Measurements from ENCODE around the gene VPS35L. TPM values are rescaled to one million over a fixed set of nuclear protein-coding genes. Genes with fewer than 3 reads are reported as not detected.

VPS35L gene
- total and polyA plus RNA-seq, 8 donors = 15.2 to 205 (median 29.7) TPM

- no peak overlapping the region for H3K4me3 ChIP-seq
- H3K9me3 ChIP-seq = no peaks in the 10 kb centered on the region
- H3K27me3 ChIP-seq = no peaks in the 10 kb centered on the region
- TF ChIP-seq EP300 (IDR thresholded peaks at IDR 0.05) (no peak), CTCF (IDR thresholded peaks at IDR 0.05) (no peak), POLR2AphosphoS5 (IDR thresholded peaks at IDR 0.05) (no peak)
- DNase-seq = no peak
- no peak overlapping the region for H3K27ac ChIP-seq
- H3K36me3 ChIP-seq = peaks cover 20 to 64% (median 49%) of the 10 kb centered on the region in 4 donors
- intact Hi-C loops (cut with DNase I; ENCODE audit: low total_unique reads) = no loop called here
- peaks cover 0 to 11% (median 4%) of the 10 kb centered on the region in 4 donors for H3K4me1 ChIP-seq
- 25 to 42% (median 32%) methylated on average over 3 of the region's 3 CpGs for WGBS, 5 donors
Observed at GRCh38 chr16:19666477-19666876, 111.0 kb downstream of the VPS35L start.

- intact Hi-C loops (cut with DNase I; ENCODE audit: low total_unique reads) = no loop called here
- peaks cover 20 to 97% (median 76%) of the 10 kb centered on the region in 4 donors for H3K36me3 ChIP-seq
- TF ChIP-seq EP300 (IDR thresholded peaks at IDR 0.05) = no peak
- no peak for TF ChIP-seq POLR2AphosphoS5 (IDR thresholded peaks at IDR 0.05)
- no peak for TF ChIP-seq POLR2A (IDR thresholded peaks at IDR 0.05)
- no peak for TF ChIP-seq CTCF (IDR thresholded peaks at IDR 0.05)
- H3K27ac ChIP-seq = no peak overlapping the region
- no peak for DNase-seq
- H3K4me3 ChIP-seq = no peak overlapping the region
- H3K4me1 ChIP-seq = no peaks in the 10 kb centered on the region
- no peaks in the 10 kb centered on the region for H3K27me3 ChIP-seq
- WGBS, 5 donors = 94 to 99% (median 98%) methylated on average over 4 of the region's 4 CpGs
- no peaks in the 10 kb centered on the region for H3K9me3 ChIP-seq
Observed at GRCh38 chr16:19672378-19672777, 116.9 kb downstream of the VPS35L start.

GRCh38 chr16:19674485-19674884 is 119.0 kb downstream of the VPS35L start:
- Histone ChIP-seq H3K27me3 (no peaks in the 10 kb centered on the region), H3K36me3 (peaks cover 14 to 87% (median 63%) of the 10 kb centered on the region in 4 donors), H3K9me3 (no peaks in the 10 kb centered on the region), H3K27ac (no peak overlapping the region), H3K4me1 (no peaks in the 10 kb centered on the region), H3K4me3 (no peak overlapping the region)
- DNase-seq = no peak
- WGBS, 5 donors = 95 to 99% (median 97%) methylated on average over 5 of the region's 5 CpGs
- intact Hi-C loops (cut with DNase I; ENCODE audit: low total_unique reads) = no loop called here
- TF ChIP-seq POLR2AphosphoS5 (IDR thresholded peaks at IDR 0.05) (no peak), EP300 (IDR thresholded peaks at IDR 0.05) (no peak), CTCF (IDR thresholded peaks at IDR 0.05) (no peak), POLR2A (IDR thresholded peaks at IDR 0.05) (no peak)

GRCh38 chr16:19677402-19677801 is 121.9 kb downstream of the VPS35L start:
- TF ChIP-seq POLR2AphosphoS5 (IDR thresholded peaks at IDR 0.05) = no peak
- TF ChIP-seq EP300 (IDR thresholded peaks at IDR 0.05) = no peak
- TF ChIP-seq POLR2A (IDR thresholded peaks at IDR 0.05) = no peak
- TF ChIP-seq CTCF (IDR thresholded peaks at IDR 0.05) = no peak
- Histone ChIP-seq H3K4me1 (no peaks in the 10 kb centered on the region), H3K27ac (no peak overlapping the region), H3K9me3 (no peaks in the 10 kb centered on the region), H3K4me3 (no peak overlapping the region), H3K27me3 (no peaks in the 10 kb centered on the region), H3K36me3 (peaks cover 3 to 74% (median 45%) of the 10 kb centered on the region in 4 donors)
- WGBS, 5 donors = 82 to 97% (median 89%) methylated on average over 7 of the region's 7 CpGs
- intact Hi-C loops (cut with DNase I; ENCODE audit: low total_unique reads) = no loop called here
- DNase-seq = no peak

Measured in stomach (tissue), 9 donors.